Activated T-cell treated with anti-CD3 and anti-CD28 coated beads, Interleukin-2, amount 50 U/mL, for 1 hour (primary cell): ENCODE measurements around the gene MEF2D.

ENCODE experiments used
- DNase-seq: peaks from one replicate; pipeline ENCODE4 v3.0.0-alpha.2; 2020

Gene MEF2D

DNA sequence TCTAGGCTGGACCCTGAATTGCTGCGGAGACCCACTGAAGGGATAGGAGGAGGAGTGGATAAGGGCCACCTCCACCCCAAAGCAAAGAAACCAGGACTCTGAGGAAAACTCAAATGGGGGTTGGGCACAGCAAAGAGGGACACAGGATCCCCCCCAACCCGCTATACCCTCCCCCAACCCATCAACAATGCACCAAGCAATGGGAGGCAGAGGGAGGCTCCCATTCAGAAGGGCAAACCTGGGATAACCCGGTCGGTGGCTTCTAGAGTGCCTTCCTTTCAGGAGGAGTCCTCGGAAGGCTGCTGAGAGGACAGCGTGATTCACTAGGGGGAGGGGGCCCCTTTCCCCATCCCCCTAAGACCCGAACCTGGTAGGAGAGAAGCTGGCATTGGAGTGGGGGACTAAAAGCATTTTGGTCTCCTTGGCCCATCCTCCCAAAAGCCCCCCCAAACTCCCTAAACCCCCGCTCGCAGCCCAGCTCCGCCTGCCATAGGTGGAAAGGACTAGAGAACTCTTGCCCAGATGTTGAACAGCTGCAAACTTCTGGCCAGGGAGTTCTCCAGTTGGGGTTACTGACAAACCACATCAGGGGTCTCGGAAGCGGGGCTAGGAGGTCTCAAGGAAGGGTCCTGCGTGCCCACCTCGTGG lies 1.3 kb downstream of the MEF2D start:
- no peak for DNase-seq

DNA sequence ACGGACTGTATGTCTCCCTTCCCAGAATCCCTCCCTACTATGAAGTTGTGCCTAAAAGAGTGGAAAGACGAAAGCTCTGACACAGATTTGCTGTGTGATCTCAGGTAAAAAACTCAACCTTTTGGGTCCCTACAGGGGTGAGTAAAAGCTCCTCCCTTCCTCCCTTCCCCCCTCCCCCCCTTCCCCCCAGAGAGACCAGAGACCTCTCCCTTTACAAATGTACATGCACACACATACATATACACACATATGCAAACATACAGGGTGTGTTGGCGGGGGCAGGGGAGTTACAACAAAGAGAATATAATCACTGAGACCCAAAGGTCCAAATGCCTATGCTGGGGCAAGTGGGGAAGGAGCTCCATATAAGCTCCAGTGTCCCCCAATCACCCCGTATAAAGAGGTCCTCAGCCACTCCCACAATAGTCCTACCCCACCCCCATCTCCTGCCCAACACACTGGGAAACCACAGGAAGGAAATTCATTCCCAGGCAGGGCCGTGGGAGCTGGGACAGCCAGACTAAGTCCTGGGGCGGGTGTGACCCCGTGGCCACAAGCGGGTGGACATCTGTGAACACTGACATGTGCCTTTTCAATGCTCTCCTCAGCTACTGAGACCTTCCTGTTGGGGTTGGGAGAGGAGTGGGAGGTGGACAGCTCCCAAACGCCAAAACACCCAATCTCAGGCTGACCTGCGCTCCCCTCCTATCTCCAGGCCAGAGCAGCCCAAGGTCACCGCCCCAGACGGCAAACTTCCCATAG lies 2.0 kb downstream of the MEF2D start:
- DNase-seq, result no peak

DNA sequence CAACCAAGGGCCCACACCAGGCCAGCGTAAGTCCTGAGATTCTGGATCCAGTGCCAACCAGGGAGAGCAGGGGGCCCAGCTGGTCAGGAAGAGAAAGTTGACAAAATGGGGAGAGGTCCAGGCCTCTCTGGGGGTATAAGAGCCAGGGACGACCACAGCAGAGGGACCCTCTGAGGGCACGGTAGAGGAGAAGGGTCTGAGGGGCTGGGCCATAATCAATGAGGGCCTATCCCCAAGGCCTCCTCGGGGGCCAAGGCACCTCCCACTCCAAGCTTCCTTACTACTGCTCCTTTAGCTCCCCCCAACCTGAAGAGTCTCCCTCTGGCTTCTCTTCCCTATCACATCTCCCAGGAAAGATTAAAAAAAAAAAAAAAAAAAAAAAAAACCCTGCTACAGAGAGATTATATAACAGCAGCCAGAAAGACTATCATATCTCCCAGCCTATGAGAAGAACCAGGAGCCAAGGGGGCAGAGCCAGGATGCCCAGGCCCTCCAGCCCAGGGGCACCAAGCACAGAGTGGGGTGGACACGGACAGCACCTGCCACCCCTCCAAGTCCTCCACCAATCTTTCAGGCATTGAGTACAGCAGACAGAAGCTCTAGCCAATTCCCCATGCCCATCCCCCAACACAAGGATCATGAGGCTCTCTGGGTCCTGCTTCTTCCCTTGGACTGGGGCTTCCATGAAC lies 2.7 kb downstream of the MEF2D start:
- DNase-seq, result no peak

- no peak for DNase-seq
These were observed 3.4 kb downstream of the MEF2D start for GRCh38 chr1:156497078-156497742.

- no peak for DNase-seq
These were observed 4.3 kb downstream of the MEF2D start for GRCh38 chr1:156496211-156496761.

- no peak for DNase-seq
These were observed 5.0 kb downstream of the MEF2D start for GRCh38 chr1:156495401-156496140.

GRCh38 chr1:156494309-156494895 lies 6.2 kb downstream of the MEF2D start:
- DNase-seq, result no peak

- DNase-seq, result no peak
These were observed 6.8 kb downstream of the MEF2D start for GRCh38 chr1:156493742-156494141.

DNA sequence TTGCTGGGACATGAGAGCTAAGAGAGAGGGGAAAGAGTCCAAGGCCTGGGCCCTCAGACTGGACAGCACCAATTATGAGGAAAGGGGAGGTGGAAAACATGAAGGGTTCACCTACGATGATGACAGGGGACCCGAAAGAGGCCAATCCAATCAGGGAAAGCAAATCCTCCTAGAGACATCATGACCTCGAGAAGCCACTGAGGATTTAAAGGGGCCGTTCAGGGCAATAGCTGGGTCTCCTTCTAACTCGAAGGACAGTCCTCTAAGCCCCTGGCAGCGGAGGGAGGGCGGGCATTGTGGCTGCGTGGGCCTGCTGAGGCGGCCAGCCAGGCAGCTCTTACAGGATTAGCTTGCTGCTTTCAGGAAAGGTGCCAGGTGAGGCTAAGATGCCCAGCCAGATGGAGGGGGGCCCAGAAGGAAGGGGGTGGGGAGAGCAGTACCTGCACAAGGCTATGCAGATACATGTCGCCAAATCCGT lies 7.4 kb downstream of the MEF2D start:
- DNase-seq, result no peak

DNA sequence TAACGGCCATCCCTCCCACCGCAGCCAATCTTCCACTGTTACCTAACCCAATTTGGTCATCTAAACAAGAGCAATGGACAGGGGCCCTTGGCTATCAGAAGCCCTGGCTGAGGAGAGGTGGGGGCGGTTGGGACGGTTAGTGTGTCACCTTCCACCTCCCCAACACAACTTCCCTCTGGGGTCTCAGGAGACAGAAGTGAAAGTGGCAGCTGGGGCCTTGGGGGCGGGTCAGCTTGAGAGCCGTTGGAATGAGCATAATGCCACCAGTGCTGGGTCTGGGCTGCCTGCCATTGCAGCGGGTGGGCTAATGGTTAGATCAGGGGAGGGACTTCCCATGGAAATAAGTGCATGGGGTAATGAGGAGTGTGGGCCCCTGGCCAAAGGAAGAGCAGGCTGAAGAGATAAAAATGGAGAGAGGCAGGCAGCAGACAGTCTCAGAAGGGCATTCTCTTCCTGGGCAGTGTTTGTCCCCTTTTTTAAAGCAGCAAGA lies 7.9 kb downstream of the MEF2D start:
- DNase-seq, result no peak

DNA sequence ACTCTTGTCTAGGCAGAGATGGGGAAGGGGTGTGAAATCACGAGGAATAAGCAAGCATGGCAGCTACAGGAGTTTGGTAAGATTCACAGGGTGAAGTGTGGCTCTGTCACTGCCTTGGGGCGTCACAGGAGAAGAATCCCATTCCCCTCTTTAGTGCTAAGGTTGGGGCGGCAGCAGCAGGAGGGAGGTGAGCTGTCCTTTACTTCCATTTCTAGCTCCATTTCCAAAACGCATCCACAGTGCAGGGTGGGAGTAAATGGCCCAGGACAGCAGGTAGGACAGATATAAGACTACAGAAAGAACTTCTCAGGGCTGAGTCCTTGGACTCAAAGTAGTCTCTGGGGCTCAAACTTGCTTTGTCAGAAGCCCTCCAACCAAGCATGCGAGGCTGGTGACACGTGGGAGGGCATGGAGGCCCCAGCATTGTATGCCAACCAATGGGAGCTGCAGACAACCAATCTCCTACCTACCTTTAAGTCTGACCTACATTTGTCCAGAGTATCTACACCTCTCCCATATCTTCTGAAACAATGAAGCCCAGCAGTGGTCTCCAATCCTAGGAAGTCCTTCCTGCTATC lies 8.5 kb downstream of the MEF2D start:
- no peak for DNase-seq

DNA sequence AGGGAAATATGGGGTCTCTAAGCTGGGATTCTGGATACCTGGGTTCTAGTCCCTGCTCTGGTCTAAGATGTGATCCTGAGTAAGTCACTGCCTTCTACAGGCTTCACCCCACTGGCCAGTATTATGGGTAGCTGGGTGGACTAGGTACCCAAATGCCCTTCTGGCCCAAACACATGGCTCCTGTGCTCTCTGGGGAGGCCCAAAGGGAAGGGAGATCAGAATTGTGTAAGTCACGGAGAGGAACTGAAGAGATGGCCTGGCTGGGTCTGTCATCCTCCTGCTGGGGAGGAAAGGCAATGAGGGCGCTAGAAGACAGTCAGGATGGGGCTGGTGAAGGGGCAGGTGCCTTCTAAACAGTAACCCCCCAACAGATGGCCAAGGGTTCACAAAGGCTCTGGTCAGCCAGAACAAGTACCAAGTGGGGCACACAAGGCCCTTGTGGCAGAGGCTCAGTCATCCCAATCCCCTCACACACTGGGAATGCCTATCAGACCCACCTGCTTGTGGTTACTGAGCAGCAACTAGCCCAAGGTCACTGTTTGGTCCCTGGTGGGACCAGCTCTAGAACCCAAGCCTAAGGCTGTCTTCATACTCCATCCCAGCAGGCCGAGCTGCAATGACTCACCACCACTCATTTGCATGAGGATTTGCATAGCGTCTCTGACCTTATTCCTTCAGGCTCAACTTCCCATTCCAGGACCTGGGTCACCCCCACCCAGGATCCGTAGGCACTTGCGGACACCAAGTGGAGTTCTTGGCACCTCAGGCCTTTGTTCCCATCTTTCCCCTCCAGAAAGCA lies 9.2 kb downstream of the MEF2D start:
- no peak for DNase-seq

GRCh38 chr1:156490401-156491032 lies 10.1 kb downstream of the MEF2D start:
- no peak for DNase-seq

DNA sequence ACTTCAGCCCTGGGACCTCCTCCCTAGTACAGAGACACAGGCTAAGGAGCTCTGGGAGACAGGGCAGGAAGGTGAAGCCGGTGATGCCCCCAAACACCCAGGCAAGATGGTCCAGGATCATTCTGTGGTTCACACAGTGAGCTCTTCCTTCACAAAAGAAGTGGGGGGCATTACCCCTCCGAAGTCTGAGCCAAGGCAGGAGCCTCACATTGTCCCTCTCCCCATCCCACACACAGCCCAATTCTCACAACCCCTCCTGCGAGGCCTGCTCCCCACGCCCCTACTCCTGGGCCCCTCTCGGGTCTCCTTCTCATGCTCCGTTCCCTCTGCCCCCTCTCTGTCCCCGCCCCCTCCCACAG lies 10.7 kb downstream of the MEF2D start:
- no peak for DNase-seq

- peak; percentile 49 for DNase-seq
These were observed 11.2 kb downstream of the MEF2D start for GRCh38 chr1:156489166-156489934.

- no peak for DNase-seq
These were observed 11.9 kb downstream of the MEF2D start for GRCh38 chr1:156488566-156489165.

DNA sequence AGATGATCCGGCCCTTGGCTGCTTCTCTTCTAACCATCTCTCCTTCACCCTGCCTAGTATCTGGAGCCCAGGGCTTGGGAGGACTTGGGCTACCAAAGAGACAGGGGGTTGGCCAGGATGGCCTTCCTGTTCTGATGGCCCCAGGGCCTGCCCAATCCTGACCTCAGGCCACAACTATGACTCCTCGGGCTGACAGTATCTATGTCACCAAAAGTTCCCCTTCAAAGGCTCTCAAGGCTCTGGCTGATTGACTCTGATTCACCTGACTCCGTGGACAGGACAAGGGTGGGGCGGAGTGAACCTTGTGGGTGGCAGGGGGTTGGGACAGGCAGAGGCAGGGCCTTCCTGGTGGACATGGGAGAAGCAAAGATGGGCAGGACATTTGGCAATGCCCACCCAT lies 12.7 kb downstream of the MEF2D start:
- DNase-seq, result no peak

DNA sequence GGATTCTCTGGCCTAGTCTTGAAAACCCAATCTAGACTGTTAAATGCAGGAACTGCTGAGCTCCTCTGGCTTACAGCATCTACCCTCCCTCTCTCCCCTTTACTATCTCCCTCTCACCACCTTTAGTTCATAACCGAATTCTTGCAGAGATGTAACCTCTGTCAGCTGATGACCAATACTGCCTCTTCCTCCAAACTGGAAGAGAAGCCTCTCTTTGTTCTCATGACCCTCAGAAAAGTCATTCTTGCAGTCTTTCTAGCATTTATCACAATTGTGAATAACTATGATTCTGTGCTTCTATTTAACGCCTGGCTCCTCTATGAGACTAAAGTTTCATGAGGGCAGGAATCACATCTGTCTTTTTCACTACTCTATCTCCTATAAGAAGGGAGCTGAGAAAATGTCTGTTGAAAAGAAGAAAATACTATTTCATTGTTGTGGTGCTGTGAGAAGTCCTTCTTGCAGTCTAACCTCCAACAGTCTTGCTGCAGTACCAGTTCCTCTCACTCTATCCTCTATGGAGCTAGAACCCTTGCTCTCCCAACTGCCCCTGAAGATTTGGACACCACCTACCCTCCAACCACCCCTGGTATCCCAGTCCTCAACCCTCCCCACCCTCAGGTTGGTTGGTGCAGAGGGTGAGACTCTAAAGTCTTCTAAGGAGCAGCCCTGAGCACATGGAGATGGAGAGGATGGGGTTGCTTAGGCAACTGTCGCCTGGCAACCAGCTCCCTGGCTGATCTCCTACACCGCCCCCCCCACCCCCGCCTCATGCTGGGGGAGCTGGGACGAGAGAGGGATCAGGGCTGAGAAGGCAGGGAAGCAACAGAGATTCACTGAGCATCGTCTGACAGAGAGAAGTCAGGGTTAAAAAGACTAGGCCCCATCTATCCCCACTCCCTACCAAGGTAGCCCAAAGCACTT lies 13.9 kb downstream of the MEF2D start:
- DNase-seq, result no peak
